Uterus (tissue), 2 donors: ENCODE data around the gene ARHGAP44.

Experiments used
- POLR2A ChIP-seq, 2 donors: fragments of 450-650 bp; IDR thresholded peaks; one replicate each; pipeline ENCODE4 v1.6.1; 2016; ENCODE audit warnings: antibody characterized with exemption in 2 of 2, mild to moderate bottlenecking in 1 of 2, moderate library complexity in 1 of 2
- TF ChIP-seq, protein P1 (sequence below), 4 experiments: fragments of 200-600 bp in 2 of 4; fragments of 450-650 bp in 2 of 4; sonication (generic) in 2 of 4; IDR thresholded peaks; one replicate each; pipeline ENCODE4 v1.5.1; 2016 to 2019; ENCODE audit warnings: antibody characterized with exemption in 4 of 4, mild to moderate bottlenecking in 2 of 4, moderate library complexity in 1 of 4

- TF ChIP-seq, protein P1, sequence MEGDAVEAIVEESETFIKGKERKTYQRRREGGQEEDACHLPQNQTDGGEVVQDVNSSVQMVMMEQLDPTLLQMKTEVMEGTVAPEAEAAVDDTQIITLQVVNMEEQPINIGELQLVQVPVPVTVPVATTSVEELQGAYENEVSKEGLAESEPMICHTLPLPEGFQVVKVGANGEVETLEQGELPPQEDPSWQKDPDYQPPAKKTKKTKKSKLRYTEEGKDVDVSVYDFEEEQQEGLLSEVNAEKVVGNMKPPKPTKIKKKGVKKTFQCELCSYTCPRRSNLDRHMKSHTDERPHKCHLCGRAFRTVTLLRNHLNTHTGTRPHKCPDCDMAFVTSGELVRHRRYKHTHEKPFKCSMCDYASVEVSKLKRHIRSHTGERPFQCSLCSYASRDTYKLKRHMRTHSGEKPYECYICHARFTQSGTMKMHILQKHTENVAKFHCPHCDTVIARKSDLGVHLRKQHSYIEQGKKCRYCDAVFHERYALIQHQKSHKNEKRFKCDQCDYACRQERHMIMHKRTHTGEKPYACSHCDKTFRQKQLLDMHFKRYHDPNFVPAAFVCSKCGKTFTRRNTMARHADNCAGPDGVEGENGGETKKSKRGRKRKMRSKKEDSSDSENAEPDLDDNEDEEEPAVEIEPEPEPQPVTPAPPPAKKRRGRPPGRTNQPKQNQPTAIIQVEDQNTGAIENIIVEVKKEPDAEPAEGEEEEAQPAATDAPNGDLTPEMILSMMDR (IDR thresholded peaks at IDR 0.05): no peak
- TF ChIP-seq POLR2A (IDR thresholded peaks at IDR 0.05): no peak
These were observed 214.2 kb downstream of the ARHGAP44 start for GRCh38 chr17:13003454-13003851.
